Stimulated activated CD8-positive, alpha-beta memory T cell treated with anti-CD3 and anti-CD28 coated beads, Interleukin-7, amount 100 ng/mL, for 48 hours (primary cell): ENCODE measurements around the gene DLG2.
"Not testable (repeated sequence)": the region's sequence is repeated elsewhere in the genome, so short reads cannot be mapped to it uniquely, and the experiment has no call there.

Experiments used
- DNase-seq, 2 donors: peaks; one replicate each; pipeline ENCODE4 v3.0.0-alpha.2; 2020; ENCODE audit warnings: low read depth in 1 of 2; ENCODE audit errors: extremely low read depth in 1 of 2

The DLG2 gene

GRCh38 chr11:83642500-83642899, 1984.6 kb downstream of the DLG2 start:
- DNase-seq, result no peak

GRCh38 chr11:83641511-83641910, 1985.6 kb downstream of the DLG2 start:
- no peak for DNase-seq

- DNase-seq, result no peak
Measured at GRCh38 chr11:83639995-83640758, 1987.0 kb downstream of the DLG2 start.

DNA sequence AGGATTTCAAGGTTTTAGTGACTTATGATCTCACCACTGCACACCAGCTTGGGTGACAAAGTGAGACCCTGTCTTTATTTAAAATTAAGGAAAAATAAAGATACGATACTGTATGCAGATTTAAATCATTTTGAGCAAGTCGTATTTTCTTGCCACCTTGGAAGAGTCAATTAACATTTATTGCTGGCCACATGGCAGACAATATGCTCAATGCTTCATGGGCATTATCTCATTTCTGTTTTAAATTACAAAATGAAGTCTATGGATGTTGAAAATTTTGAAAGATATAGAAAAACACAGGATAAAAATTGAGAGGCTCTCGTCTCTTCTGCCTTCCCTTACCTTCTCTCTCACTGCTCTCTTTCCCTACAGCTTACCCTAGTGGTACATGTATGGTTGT, 1992.0 kb downstream of the DLG2 start:
- no peak for DNase-seq

GRCh38 chr11:83630211-83630610, 1996.9 kb downstream of the DLG2 start:
- no peak for DNase-seq

- no peak for DNase-seq
Measured at GRCh38 chr11:83629775-83630174, 1997.4 kb downstream of the DLG2 start.

GRCh38 chr11:83628622-83629355, 1998.4 kb downstream of the DLG2 start:
- DNase-seq, result no peak

GRCh38 chr11:83625336-83625735, 2001.8 kb downstream of the DLG2 start:
- DNase-seq, result no peak

DNA sequence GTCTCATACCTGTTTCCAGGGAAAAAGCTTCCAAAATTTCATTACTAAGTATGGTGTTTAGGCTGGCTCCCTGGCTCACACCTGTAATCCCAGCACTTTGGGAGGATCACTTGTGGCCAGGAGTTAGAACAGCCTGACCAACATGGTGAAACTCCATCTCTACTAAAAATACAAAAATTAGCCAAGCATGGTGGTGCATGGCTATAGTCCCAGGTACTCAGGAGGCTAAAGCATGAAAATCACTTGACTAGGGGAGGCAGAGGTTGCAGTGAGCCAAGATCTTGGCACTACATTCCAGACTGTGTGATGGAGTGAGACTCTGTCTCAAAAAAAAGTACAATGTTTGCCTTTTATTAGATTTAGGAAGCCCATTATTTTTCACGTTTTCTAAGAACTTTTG, 2009.5 kb downstream of the DLG2 start:
- DNase-seq, result no peak

GRCh38 chr11:83613767-83614121, 2013.4 kb downstream of the DLG2 start:
- DNase-seq, result no peak

DNA sequence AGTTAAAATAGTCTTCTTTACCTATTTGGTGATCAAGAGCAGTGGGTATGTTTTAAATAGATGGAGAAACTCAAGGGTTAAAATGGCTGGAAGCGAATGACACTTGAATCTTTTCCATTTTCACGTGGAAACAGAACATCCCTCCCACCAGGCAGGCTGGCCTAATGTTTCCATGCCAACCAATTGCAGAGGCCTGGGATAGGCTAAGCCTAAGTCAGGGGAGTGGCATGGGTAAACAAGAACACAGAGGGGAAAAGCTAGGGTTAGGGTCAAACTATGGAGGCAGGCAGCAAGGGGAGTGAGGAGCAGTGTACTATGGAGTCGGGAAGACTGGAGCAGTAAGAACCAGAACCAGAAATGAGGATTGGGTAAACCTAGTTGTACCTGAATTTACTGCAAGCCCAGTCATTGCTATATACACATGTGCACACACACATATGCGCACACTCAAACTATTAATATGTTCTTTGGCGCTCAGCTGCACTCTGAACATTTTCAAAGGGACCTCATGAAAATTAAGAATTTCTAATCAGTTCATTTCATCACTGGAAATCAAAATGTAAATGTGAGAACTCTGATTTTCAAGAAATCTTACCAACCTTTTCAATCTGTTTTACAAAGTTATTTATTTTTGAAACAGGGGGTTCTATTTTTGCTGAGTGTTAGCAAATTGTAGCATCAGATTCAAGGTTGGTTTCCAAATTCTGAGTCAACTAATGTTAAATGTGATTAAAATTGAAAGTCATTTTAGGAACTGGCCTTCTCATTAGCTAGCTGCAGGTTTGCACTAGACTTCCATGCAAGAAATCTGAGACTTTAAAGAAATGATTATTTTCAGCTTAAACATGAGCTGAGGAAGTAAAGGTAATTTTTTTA, 2014.0 kb downstream of the DLG2 start:
- no peak for DNase-seq

DNA sequence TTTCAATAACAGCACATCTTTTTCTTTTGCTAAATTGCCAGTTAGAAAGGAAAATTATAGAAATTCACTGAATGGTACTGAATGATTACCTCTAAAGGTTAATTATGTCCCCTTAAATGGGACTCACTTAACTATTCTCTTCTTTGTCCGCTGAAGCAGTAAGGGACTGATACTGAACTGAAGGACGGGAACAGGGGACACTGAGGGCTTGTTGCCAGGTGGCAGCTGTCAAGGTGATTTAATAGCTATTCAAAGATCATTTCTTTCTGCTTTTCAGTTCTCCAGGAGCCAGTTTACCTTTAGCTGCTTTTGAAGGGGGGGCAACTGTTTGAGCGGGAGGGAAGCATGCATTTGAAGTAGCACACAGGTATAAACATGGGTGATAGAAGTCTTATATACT, 2015.5 kb downstream of the DLG2 start:
- no peak for DNase-seq

DNA sequence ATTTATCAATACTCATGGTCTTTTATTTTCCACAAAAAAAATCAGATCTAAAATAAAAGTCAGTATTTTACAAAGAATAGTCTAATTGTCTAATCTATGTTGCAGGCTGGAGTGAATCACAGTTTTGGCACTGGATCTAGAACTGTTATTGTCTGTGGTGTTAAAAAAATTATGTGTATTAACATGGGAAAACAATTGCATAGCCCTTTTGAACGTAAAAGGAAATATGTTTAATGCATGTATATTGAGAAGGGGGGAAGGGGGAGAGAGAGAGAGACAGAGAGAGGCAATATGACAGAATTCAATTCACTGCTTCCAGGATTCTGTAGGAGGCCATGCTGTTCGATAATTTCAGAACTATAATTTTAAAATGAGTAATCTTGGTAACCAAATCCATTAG, 2016.1 kb downstream of the DLG2 start:
- no peak for DNase-seq

GRCh38 chr11:83609191-83609590, 2018.0 kb downstream of the DLG2 start:
- no peak for DNase-seq

- DNase-seq, result no peak
Measured at GRCh38 chr11:83608571-83608970, 2018.6 kb downstream of the DLG2 start.

- DNase-seq, result no peak
Measured at GRCh38 chr11:83601914-83602527, 2025.1 kb downstream of the DLG2 start.

DNA sequence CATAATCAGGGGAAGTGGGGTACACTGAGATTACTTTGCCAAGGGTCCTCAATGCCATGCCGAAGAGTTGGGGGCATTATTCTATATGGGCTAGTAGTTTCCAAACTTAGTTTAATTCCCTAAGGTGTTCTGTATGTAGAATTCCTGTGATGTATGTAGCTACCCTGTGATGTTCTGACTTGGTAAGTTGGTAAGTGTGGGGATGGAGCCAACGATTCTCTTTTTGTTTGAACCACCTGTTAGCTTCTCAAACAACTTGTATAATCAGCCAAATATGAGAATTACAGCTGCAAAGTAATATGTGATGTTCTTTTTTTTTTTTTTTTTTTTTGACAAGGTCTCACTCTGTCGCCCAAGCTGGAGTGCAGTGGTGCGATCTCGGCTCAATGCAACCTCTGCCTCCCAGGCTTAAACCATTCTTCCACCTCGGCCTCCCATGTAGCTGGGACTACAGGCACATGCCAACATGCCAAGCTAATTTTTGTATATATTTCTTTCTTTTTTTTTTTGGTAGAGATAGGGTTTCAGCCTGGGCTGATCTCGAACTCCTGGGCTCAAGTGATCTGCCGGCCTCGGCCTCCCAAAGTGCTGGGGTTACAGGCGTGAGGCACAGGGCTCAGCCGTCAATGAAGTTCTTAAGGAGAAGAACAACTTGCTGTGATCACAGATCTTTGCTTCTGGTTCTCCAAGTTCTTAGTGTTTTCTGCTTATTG, 2025.8 kb downstream of the DLG2 start:
- DNase-seq, result no peak

DNA sequence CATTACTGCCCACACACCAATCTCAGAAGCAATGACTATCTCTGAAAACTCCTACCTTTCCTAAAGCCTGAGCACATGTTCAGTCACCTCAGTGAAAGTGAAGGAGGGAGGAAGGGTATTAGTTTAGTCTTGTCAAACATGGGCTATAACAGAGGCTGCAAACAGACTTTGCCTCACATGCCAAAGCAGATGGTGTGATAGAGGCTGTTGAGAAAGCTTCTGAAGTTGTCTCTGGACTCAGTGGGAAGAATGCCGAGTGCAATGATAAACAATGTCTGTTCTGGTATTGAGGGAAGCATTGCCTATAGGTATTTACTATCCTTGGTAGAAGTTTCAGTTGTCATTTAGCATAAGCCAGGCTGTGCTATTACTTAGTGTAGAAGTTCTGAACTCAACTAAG, 2026.5 kb downstream of the DLG2 start:
- no peak for DNase-seq

GRCh38 chr11:83599066-83599465, 2028.1 kb downstream of the DLG2 start:
- DNase-seq, result no peak

DNA sequence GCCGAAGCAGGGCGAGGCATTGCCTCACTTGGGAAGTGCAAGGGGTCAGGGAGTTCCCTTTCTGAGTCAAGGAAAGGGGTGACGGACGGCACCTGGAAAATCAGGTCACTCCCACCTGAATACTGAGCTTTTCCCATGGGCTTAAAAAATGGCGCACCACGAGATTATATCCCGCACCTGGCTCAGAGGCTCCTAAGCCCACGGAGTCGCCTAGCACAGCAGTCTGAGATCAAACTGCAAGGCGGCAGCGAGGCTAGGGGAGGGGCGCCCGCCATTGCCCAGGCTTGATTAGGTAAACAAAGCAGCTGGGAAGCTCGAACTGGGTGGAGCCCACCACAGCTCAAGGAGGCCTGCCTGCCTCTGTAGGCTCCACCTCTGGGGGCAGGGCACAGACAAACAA, 2039.3 kb downstream of the DLG2 start:
- not testable (repeated sequence) for DNase-seq
